ENCODE measurements around the gene CUL3.

GRCh38 chr2:224576088-224576715, 9.0 kb downstream of the CUL3 start:
- TF ChIP-seq CTCF (IDR thresholded peaks at IDR 0.05; ENCODE audit: low read length) = no peak
- TF ChIP-seq EZH2 (IDR thresholded peaks at IDR 0.05; ENCODE audit: borderline replicate concordance, low read length) = no peak
